Kidney glomerular epithelial cell (primary cell): ENCODE data around the gene ISLR2.

ENCODE experiments used
- DNase-seq: peaks from one replicate; lab custom pipeline; 2025; lab: John Stamatoyannopoulos, UW

The ISLR2 gene

GRCh38 chr15:74129586-74130154, 716 bp upstream of the ISLR2 start:
- DNase-seq = no peak

- DNase-seq = no peak
Measured at GRCh38 chr15:74130849-74131627, 652 bp downstream of the ISLR2 start.

DNA sequence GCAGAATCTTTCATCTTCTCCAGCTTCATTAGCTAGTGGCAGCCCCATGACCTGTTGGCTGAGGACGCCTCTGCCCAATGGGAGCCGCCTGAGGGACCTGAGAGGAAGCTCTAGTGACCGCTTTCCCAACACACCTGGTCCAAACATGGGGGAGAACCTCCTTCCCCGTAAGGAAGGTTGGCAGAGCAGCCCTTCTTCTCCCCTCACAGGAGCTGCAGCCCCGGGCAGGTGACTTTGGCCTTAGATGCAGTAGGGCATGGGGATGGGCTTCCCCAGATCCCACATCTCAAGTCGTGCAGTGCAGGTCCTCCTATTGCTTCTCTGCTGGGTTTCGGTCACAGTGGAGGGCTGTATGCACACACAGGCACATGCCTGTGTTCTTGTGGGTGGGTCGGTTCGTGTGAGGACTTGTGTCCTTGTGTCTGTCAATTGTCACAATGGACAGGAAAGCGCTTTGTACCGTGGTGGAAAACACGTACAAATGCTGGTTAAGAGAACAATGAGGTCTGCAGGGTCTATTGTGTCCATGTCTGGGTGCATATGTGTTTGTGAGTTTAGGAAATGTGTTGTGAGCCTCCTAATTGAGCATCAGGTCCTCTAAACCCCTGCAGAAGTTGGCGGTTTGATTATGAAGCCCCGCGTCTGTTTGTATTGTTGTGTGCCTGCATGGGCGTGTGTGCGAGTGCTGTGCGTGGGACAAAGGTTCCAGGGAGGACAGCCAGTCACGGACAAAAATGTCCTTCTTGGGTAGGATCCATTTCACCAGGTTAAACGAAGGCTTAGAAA, 1.4 kb downstream of the ISLR2 start:
- no peak for DNase-seq

DNA sequence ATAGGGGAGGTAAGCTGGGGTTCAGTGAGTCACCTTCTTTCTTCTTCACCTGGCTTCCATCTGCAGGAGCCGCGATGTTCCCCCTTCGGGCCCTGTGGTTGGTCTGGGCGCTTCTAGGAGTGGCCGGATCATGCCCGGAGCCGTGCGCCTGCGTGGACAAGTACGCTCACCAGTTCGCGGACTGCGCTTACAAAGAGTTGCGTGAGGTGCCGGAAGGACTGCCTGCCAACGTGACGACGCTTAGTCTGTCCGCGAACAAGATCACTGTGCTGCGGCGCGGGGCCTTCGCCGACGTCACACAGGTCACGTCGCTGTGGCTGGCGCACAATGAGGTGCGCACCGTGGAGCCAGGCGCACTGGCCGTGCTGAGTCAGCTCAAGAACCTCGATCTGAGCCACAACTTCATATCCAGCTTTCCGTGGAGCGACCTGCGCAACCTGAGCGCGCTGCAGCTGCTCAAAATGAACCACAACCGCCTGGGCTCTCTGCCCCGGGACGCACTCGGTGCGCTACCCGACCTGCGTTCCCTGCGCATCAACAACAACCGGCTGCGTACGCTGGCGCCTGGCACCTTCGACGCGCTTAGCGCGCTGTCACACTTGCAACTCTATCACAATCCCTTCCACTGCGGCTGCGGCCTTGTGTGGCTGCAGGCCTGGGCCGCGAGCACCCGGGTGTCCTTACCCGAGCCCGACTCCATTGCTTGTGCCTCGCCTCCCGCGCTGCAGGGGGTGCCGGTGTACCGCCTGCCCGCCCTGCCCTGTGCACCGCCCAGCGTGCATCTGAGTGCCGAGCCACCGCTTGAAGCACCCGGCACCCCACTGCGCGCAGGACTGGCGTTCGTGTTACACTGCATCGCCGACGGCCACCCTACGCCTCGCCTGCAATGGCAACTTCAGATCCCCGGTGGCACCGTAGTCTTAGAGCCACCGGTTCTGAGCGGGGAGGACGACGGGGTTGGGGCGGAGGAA, 2.6 kb downstream of the ISLR2 start:
- no peak for DNase-seq

DNA sequence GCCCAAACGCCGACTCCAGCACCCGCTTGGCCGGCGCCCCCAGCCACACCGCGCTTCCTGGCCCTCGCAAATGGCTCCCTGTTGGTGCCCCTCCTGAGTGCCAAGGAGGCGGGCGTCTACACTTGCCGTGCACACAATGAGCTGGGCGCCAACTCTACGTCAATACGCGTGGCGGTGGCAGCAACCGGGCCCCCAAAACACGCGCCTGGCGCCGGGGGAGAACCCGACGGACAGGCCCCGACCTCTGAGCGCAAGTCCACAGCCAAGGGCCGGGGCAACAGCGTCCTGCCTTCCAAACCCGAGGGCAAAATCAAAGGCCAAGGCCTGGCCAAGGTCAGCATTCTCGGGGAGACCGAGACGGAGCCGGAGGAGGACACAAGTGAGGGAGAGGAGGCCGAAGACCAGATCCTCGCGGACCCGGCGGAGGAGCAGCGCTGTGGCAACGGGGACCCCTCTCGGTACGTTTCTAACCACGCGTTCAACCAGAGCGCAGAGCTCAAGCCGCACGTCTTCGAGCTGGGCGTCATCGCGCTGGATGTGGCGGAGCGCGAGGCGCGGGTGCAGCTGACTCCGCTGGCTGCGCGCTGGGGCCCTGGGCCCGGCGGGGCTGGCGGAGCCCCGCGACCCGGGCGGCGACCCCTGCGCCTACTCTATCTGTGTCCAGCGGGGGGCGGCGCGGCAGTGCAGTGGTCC, 3.5 kb downstream of the ISLR2 start:
- no peak for DNase-seq

GRCh38 chr15:74134387-74135027, 4.1 kb downstream of the ISLR2 start:
- peak; percentile 24 for DNase-seq

DNA sequence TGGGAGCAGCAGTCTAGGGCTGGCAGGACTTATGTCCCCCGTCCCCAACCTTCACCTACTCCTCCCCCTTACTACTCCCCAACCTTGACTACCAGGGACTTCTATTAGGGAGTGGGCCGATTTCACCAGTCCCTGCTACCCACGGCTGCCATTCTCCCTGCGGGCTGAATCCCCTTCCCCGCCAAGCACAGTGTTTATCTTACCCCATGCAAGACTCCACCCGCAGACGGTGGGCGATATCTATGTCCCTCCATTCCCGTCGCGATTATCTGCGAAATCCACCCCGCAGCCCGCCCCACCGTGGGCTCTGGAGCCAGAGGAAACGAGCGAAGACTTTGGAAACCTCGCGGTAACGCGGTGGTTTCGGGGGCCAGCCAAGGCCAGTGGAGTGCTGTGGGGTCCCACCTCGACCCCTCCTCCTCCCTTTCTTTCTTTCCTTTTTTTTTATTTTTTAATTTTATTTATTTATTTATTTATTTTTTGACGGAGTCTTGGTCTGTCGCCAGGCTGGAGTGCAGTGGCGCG, 4.7 kb downstream of the ISLR2 start:
- no peak for DNase-seq

DNA sequence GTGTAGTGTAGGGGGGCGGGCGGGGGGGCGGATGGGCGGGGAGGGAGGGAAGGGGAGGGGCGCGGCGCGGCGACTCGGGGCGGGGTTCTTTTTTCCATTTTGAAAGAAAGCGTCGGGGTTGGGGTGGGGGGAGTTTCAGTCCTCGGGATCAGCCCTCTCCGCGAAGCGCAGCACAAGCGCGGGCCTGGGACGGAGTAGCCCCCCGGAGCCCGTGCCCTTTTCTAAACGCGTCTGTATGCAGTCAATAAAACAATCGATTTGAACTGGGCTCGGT, 6.1 kb downstream of the ISLR2 start:
- DNase-seq = no peak

- DNase-seq = no peak
Measured at GRCh38 chr15:74136814-74137536, 6.6 kb downstream of the ISLR2 start.

GRCh38 chr15:74137537-74137894, 7.1 kb downstream of the ISLR2 start:
- no peak for DNase-seq

GRCh38 chr15:74138642-74139041, 8.3 kb downstream of the ISLR2 start:
- DNase-seq = no peak

DNA sequence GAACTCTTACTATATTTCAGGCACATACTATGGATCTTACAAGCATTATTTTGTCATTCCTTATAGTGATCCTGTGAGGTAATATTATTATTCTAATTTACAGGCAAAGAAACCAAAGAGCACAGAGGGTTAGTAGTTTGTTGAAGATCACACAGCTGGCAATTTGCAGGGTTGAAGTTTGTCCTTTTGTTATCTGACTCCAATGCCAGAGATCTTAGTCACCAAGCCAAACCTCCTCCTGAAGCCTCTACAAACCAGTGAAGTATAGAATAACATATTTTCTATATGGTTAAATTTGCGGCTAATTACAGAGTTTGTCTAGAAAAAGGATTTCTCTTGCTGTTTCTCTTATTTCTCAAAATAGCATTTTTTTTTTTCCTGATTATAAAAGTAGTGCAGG, 11.2 kb downstream of the ISLR2 start:
- no peak for DNase-seq

- no peak for DNase-seq
Measured at GRCh38 chr15:74144153-74144775, 13.9 kb downstream of the ISLR2 start.

GRCh38 chr15:74146277-74146800, 16.0 kb downstream of the ISLR2 start:
- no peak for DNase-seq

- DNase-seq = no peak
Measured at GRCh38 chr15:74147051-74147450, 16.7 kb downstream of the ISLR2 start.

DNA sequence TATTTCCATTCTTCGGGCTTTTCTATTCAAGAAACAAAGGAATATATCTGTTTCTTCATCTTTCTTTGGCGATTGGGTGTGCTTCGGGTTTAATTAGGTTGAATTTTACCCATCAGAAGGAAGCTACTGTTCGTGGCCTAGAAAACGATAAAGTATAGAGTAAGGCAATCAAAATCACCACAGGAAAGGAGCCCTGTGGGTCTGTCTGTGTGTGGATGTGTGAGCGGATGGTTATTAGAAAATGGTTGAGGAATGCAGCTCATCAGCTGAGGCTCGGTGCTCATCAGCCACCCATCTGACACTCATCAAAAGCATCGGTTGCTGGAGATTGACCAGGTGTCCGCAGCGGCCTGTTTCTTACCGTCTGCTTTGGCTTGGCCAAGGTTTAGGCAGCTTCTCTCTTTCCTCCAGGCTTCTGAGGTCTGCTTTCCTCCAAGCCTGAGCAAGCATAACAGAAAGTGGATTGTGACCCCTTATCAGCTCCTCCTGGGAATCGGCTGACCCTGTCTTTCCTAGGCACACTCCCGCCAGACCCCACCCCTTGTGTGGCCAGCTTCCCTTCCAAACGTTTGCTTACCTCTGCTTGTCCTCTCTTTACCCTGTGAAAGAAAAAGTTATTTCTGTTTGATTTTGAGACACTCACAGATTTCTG, 25.5 kb downstream of the ISLR2 start:
- DNase-seq = no peak

DNA sequence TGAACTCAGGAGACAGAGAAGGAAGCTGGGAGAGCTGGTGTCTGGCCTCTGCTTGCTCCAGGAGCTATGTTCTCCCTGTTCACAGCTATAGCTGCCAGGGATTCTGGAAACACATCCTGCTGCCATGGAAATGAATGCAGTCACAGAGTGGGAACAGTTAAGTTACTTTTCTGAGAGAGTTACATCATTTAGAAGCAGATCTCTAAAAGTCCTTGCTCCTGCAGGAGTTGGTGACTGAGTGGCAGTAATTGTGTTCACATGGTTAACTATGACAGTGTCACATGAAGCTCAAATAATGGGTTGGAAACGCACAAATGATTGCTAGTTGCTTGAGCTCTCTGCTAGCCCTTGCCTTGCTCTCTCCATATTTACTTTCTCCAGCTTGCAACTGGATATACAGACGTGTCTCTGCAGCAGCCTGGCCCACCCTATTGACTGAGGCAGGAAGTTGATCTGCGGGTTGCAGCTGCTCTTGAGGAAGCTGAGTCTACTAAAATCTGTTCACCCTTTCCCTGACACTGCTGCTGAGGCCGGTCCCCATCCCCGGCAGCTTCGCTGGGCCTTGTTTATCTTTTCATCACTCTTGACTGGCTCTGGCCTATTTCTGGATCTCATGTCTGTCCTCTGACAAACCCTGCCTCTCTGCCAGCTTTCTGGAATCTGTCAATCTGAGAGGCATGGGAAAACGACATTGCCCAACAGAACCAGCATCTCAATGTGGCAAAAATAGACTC, 26.5 kb downstream of the ISLR2 start:
- no peak for DNase-seq
